WI38 (cell line): ENCODE measurements around the gene NOS1AP.

ENCODE experiments used
- H3K4me3 ChIP-seq: 2 replicates; pipeline ENCODE4 v1.5.1; 2011; ENCODE audit warnings: low read depth, mild to moderate bottlenecking, control low read depth, low read length
- CTCF ChIP-seq: IDR thresholded peaks from 2 replicates; pipeline ENCODE4 v1.5.1; 2012; ENCODE audit warnings: low read depth, mild to moderate bottlenecking, control low read depth, low read length

The NOS1AP gene

GRCh38 chr1:162187687-162188276 lies 118.3 kb downstream of the NOS1AP start:
- TF ChIP-seq CTCF = no peak

GRCh38 chr1:162189345-162189744 lies 119.9 kb downstream of the NOS1AP start:
- no peak overlapping the region for H3K4me3 ChIP-seq
- no peak for TF ChIP-seq CTCF

More at GRCh38 chr1:162187687-162188276, 118.3 kb downstream of the NOS1AP start:
- H3K4me3 ChIP-seq = no peak overlapping the region

- H3K4me3 ChIP-seq = no peak overlapping the region
- TF ChIP-seq CTCF = no peak
Measured at GRCh38 chr1:162191396-162192305, 122.2 kb downstream of the NOS1AP start.

GRCh38 chr1:162192306-162192678 lies 122.8 kb downstream of the NOS1AP start:
- no peak overlapping the region for H3K4me3 ChIP-seq
- TF ChIP-seq CTCF = no peak

- TF ChIP-seq CTCF = no peak
- no peak overlapping the region for H3K4me3 ChIP-seq
Measured at GRCh38 chr1:162192763-162193162, 123.3 kb downstream of the NOS1AP start.

- no peak for TF ChIP-seq CTCF
- no peak overlapping the region for H3K4me3 ChIP-seq
Measured at GRCh38 chr1:162193221-162193620, 123.7 kb downstream of the NOS1AP start.

- TF ChIP-seq CTCF = no peak
- H3K4me3 ChIP-seq = no peak overlapping the region
Measured at GRCh38 chr1:162193815-162194214, 124.3 kb downstream of the NOS1AP start.
